ENCODE results near the gene ALKBH3.

Gene ALKBH3

GRCh38 chr11:43968719-43969118 is 88.1 kb downstream of the ALKBH3 start:
- no peak for DNase-seq

DNA sequence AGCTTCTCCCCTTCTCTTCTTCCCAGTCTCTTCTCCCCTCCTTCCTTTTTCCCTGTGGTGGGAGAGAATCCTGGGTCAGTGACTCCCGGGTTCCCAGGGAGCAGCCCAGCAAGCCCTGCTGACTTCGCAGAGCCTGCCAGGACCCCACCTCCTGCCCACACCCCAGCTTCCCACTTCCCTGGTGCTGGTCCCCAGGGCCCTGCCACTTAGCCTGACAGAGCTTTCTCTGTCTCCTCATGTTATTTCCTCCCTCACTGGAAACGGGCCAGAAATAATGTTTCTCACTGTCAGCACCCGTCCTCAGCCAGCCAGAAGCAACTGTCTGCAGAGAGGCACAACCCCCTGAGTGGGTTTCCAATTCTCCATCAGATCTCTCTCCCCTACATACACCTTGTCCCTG is 88.9 kb downstream of the ALKBH3 start:
- no peak for DNase-seq
